HG02642 (cell line): ENCODE measurements around the gene SULF2.

Experiments
- ATAC-seq: cut with Tn5 transposase; IDR thresholded peaks from one replicate; pipeline ENCODE4 v1.9.1; 2021; ENCODE audit warnings: mild to moderate bottlenecking; ENCODE audit not compliant: unreplicated experiment, poor library complexity

SULF2 gene

DNA sequence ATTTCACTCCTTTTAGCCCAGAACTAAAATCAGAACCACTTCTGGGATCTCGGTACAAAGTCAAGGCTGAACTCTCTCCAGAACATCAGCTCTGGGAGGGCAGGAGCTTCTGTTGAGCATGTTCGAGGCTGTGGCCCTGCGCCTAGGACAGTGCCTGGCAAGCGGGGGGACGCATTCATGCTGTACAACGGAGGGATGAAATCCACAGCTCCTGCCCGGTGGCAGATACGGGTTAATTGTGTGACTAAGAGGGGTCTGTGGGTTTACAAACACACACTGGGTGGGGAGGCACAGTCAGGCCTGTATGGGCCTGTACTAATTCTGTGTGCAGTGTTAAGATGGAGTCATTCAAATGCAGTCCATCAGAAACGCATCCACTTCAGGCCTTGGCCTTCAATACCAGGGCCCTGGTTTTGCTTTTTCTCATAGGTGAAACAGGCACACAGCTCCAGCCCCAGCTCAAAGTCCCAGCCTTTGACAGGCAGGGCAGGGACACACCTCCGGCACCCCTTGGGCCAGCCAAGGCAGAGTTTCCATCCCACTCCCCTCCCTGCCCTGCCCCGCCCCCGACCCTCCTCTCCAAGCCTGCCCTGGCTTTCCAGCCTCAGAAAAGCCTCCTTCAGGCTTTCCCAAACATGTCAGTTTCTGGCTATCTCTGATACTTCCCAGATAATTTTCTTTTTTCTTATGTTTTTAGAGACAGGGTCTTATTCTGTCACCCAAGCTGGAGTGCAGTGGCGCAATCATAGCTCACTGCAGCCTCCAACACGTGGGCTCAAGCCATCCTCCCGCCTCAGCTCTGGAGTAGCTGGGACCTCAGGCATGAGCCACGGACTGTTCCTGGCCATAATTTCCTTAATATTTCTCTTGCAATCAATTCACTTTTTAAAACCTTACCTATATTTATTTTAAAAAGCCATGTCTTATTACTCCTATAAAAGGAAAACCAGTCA is 109.8 kb downstream of the SULF2 start:
- ATAC-seq = no peak

GRCh38 chr20:47674686-47675085 is 110.6 kb downstream of the SULF2 start:
- ATAC-seq = no peak

DNA sequence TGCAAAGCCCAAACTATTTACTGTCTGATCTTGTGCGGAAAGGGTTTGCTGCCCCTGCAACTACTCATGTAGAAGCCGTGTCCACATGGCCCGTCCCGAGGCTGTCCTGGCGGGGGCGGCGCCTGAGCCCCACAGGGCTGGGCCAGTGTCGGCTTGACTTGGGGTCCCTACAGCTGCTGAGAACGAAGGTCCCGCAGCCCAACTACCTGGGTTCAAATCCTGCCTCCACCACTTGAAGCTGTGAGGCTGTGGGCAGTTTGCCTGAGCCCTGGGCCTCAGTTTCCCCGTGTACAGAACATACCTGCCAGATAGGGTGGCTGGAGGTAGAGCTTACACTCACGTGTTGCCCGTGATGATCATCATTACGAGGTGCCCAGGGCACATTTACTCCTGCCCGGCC is 111.1 kb downstream of the SULF2 start:
- no peak for ATAC-seq

DNA sequence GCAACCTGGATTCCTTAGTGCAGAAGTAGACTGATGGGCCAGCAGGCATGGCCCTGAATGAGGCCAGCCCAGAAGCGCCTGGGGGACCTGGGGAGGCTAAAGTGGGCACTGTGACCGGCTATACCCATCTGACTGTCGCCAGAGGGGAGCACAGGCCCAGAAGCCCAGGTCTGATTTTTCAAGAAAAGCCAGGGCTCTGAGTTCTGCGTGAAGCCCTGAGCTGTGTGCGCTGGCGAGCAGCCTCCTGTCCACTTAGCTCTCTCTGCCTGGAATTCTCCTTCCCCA is 111.7 kb downstream of the SULF2 start:
- ATAC-seq = no peak

DNA sequence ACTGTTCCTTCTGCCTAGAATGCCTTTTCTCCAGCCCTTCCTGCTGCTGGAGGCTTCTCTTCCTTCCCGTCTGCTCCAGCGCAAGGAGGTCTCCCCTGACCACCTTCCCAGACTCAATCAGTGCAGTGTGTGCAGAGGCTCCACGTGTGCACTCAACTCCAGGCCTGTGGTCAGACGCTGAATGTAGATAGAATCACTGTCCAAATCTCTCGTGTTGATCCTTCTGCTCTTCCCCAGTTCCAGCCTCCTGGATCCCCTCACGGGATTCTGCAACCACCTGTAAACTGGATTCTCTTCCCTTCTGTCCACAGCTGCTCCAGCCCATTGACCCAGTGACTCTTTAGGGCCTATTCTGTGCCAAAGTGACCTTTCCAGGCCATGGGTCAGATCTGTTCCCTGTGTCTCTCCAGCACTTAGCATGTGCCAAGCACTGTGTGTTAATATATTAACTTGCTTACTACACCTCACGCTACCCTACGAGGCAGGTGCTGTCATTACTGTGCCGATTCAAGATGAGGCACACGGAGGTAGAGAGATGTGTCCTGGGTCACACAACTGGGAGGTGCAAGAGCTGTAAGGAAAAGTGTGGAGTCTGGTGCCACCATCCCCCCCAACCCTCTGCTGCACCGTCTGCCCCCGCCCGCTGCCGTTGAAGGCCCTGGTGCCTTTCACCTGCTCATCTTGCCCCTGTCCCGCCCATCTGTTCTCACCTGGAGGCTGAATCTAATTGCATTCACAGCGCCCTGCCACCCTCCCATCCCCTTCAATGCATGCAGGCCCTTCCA is 112.2 kb downstream of the SULF2 start:
- no peak for ATAC-seq

DNA sequence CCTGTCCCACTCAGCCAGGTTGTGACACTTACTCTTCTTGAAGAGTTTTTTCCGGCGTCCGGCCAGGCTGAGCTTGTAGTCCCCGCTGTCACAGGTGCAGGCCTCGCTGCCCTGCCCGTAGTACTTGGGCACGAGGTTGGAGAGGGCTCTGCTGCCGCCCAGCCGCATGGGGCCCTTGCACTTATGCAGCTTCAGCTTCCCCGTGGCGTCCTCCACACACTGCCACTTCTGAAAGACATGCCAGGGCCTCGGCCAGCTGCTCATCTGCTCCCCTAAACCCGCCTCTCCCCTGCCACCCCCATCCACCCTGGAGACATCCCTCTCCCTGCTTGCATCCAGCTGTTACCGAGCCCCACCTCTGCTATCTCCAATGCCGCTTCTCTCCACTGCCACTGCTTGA is 113.1 kb downstream of the SULF2 start:
- no peak for ATAC-seq

DNA sequence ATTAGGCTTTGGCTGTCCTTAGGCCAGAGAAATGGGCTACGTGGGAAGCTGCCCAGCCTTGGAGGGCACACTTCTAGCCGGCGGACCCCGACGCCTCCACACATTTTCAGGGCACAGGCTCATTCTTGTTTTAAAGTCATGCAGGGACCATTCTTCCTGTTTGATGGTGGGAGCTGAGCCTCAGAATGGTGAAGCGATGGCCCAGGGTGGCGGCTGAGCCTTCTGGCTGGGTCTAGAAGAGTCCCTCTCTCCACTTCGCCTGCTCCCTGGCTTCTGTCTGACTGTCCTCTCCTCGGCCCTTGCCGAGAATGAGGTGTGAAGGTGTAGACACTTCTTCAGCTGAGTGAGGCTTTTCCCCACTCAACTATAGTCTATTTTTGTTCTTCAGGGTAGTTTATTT is 114.4 kb downstream of the SULF2 start:
- ATAC-seq = no peak

DNA sequence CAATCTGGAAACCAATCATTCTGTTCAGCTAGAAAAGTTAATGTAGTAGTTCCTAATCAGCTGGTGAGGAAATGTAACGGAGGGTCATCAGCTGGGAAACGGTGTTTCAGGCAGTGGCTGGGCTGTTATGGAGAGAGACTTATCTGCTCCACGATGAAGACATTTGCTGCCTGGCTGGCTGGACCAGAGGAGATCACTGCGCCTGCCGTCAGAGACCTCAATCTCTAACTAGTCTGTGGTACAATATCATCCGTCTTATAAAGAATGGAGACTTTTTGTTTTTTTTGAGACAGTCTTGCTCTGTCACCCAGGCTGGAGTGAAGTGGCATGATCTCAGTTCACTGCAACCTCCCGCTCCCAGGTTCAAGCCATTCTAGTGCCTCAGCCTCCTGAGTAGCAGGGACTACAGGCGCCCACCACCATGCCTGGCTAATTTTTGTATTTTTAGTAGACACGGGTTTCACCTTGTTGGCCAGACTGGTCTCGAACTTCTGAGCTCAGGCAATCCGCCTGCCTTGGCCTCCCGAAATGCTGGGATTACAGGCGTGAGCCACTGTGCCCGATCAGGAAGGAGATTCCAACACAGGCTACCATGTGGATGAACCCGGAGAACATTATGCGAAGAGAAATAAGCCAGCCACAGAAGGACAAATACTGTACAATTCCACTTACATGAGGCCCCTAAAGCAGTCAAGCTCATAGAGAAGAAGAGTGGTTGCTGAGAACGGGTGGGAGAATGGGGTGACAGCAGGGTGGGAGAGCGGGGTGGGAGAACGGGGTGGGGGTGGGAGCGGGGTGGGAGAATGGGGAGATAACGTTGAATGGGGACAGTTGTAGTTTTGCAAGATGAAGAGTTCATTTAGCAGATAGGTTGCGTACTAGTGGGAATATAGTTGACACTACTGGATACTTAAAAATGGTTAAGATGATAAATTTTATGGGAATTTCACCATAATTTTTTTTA is 115.1 kb downstream of the SULF2 start:
- no peak for ATAC-seq

DNA sequence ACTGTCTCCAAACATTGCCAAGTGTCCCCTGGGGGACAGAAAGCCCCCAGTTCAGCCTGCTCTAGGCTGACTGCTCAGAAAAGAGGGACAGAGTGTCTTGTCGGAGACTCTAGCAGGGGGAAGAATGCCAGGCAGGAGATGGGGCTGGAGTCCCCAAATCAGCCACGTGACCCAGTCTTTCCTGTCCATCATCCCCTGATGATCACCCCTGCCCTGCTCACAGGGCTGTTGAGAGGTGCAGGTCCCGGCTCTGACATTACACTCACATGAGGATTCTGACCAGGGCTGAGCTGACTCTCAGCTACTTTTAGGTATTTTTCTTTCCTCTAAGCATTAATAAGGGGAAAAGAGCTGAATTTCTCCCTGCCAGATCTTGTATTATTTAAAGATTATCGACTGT is 115.8 kb downstream of the SULF2 start:
- ATAC-seq = no peak

GRCh38 chr20:47669152-47669425 is 116.2 kb downstream of the SULF2 start:
- no peak for ATAC-seq

DNA sequence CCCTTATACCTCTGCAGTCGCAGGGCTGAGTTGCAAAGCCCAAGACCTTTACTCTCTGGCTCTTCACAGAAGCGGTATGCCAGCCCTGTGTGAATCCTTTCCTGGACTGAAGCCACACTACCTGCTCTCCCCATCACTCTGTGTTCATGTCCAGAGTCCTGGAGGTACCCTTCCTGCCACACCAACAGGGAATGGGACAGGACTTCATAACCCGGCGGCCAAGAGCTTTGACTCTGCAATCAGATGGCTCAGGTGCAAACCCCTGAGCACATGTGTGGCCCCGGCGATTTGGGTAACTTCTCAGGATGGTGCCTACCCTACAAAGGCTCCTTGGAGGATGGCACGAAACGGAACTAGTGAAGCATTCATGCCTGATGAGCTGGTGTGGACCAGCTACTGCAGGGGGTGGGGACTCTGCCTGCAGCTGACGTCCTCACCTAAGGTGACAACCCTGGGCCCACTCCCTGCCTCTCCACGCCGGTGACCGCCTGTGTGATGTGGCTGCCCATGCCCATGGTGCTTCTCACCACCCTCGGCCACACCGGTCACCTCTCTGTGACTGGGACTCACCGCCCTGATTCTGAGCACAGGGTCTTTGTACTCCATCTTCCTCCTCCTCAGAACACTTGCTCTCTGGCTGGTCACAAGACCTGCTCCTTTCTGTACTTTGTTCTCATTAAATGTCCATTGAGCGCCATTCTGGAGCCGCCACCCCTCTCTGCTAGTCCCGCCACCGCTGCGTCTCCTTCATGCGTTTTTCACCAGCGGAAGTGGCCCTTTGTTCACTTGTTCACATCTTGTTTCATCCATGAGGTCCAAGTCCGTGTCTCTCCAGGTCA is 116.7 kb downstream of the SULF2 start:
- no peak for ATAC-seq

GRCh38 chr20:47667531-47668312 is 117.6 kb downstream of the SULF2 start:
- ATAC-seq = no peak

DNA sequence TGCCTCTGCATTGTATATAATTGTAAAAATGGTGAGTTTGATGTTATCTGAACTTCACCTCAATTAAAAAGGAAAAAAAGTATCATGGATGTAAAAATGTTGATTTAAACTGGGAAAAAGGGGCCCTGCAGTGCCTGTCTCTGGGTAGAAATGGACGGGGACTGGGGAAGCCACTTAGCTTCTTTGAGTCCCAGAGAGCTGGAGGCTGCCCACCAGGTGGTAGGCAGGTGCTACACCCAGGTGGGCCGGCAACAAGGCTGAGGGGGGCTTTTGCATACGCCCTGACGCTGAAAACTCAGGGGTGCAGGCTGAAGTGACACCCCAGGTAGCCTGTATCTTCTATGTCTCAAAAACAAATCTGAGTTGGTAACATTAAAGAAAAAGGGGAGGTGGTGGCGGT is 118.2 kb downstream of the SULF2 start:
- no peak for ATAC-seq

- no peak for ATAC-seq
Observed at GRCh38 chr20:47666304-47666703, 119.0 kb downstream of the SULF2 start.

DNA sequence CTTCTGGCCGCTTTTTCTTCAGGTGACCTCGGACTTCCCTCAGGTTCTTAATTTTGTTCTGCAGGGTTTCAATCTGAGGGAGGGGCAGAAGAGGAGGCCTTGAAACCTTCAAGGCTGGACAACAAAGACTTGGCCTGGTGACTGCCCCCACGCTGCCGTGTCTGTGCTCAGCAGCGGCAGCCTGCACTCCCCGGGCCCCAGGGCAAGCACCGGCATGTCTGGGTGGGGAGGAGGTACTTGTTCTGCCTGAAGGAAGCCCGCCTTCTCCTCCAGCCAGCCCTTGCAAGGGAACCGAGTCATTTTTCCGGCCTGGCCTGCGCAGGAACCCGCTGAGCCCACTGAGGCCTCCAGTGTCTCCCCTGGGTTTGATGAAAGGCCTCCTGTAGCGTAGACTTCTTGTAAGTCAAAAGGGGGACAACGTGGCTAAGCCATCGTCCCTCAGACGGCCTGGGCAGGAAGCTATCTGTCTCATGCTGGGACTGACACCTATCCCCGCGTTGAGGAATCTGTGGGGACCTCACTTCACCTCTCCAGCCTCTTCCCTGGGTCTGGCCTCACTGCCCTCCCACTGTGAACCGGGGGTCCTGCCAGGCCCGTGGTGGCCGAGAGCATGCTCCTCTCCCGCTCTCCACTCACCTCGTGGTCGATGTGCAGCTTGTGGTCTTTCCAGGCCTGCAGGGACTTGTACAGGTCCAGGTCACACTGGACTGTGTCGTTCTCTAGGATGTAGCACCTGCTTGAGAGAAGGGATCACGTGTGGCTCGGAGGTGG is 119.9 kb downstream of the SULF2 start:
- ATAC-seq = no peak

DNA sequence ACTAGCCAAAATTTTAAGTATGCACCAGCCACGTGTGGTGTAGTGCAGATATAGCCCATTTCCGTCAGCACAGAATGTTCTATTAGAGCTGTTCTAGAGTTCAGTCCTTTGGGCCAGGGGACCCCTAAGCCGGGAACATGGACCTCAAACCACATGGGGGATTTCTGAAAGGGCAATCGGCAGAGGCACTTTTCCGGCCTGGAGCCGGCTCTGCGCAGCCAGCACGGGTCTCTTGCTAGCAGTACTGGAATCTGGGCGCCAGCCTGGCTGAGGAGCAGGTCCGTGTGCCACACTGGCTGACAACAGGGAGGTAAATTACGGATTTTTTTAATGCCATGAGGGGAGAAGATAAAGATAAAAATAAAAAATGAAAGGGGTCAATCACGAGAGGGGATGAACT is 120.5 kb downstream of the SULF2 start:
- ATAC-seq = no peak

- no peak for ATAC-seq
Observed at GRCh38 chr20:47664068-47664437, 121.2 kb downstream of the SULF2 start.

GRCh38 chr20:47663354-47664067 is 121.8 kb downstream of the SULF2 start:
- no peak for ATAC-seq
